ENCODE measurements around the gene NBPF1.
A peak's percentile ranks its signal among the peaks of the same experiment; 100 is the strongest.
"Not testable (repeated sequence)": the region's sequence is repeated elsewhere in the genome, so short reads cannot be mapped to it uniquely, and the experiment has no call there.

Gene NBPF1

DNA sequence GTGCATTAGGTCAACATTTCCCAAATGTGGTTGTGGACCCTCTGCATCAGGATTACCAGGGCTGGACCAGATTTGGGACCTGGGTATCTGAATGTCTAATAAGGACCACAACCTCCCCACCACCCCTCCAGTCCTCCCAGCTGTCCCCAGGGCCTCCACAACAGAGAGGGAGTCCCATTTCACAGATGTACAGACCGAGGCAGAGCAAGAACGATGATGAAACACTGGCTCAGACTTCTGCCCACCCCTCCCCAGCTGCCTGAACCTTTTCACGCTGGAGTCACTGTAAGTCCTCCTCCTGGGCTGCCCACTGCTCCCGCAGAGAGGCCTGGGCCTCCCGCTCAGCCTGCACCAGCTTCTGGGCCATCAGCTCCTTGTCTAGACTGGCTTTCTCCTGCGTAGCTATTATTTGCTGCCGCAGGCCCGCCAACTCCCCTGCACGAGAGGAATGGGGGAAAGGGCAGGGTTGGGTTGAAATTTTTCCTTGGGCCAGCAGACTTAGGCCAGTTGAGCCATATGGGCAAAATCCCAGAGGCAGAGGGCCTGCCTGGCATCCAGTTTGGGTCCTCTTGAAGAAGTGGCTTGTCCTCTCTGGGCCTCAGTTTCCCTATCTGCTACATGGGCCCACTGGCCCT lies 8.4 kb upstream of the NBPF1 start:
- DNase-seq, result not testable (repeated sequence)

DNA sequence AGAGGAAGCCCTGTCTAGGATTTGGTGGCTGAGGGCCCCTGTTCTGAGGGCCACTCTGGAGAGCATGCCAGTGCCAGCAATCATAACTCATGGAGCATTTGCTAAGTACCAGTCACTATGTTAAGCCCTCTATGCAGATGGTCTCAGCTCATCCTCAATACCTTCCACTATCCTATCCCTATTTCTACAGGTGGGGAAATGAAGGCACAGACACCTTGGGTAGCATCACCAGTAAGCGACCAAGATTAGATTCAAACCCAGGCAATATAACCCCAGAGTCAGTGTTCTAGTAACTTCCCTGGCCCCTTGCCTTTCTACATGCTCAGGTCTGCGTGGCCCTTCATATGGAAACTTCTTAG lies 7.9 kb upstream of the NBPF1 start:
- DNase-seq, result no peak

DNA sequence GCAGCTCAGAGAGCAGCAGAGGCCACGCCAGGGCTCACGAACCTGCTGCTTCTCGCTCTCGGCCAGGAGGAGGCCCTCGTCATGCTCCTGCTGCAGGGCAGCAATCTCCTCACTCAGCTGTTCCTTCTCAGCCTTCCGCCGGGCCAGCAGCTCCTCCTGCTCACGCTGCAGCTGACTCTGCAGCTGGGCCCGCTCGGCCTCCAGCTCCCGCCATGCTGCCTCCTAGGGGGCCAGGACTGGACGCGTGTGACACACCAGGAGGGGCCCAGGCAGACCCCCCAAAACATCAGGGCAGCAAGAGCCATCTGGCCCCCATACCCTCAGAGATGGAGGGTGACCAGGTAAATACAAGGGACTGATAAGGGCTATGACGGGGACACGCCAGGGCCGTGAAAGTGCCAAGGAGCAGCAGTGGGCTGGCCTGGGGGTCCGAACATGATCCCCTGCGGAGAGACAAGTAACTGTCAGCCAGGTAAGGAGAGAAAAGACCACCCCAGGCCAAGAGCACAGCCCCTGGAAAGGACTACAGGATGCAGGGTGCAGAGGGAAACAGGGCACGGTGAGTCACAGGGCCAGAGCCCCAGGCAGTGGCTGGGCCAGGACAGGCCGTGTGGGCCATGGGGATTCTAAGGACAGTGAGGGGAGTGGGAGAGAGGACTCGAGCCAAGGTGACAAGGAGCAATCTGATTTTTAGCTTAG lies 6.6 kb upstream of the NBPF1 start:
- DNase-seq, result not testable (repeated sequence)

- no peak for DNase-seq
Measured at GRCh38 chr1:16618719-16619118, 5.4 kb upstream of the NBPF1 start.

DNA sequence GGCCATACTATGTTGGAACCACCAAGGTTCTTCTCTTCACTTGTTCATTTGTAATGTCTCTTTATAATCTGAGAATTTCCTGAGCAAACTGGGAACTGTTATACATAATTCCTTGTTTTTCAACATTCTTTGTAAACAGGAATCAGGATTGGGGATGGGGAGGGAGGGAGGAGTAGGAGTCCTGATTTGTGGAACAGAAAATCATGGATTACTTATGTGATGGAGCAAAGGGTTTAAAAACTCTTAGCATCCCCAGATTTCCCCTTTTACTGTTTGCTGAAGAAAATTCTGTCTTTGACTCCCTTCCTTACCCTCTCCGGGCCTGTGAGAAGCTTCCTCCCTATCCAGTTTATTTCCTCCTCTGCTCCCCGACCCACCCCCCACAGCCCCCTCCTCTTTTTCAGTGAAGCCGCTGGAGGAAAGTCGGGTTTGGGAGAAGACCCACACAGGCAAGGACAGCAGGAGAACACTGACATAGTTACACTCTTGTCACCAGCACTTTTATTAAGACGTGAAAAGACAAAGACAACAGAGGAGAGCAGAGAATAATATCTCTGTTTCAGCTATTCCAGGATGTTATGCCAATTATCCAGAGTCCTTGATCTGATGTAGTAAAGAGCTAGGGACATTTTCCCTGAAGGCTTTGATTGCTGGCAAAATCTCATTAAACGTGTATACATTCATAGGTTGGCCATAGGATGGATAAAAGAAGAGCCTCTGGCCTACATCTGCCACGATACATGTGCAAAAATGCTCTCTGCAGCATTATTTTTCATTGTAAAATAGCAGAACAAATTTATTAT lies 4.6 kb upstream of the NBPF1 start:
- no peak for DNase-seq

- no peak for DNase-seq
Measured at GRCh38 chr1:16617114-16617631, 3.8 kb upstream of the NBPF1 start.

DNA sequence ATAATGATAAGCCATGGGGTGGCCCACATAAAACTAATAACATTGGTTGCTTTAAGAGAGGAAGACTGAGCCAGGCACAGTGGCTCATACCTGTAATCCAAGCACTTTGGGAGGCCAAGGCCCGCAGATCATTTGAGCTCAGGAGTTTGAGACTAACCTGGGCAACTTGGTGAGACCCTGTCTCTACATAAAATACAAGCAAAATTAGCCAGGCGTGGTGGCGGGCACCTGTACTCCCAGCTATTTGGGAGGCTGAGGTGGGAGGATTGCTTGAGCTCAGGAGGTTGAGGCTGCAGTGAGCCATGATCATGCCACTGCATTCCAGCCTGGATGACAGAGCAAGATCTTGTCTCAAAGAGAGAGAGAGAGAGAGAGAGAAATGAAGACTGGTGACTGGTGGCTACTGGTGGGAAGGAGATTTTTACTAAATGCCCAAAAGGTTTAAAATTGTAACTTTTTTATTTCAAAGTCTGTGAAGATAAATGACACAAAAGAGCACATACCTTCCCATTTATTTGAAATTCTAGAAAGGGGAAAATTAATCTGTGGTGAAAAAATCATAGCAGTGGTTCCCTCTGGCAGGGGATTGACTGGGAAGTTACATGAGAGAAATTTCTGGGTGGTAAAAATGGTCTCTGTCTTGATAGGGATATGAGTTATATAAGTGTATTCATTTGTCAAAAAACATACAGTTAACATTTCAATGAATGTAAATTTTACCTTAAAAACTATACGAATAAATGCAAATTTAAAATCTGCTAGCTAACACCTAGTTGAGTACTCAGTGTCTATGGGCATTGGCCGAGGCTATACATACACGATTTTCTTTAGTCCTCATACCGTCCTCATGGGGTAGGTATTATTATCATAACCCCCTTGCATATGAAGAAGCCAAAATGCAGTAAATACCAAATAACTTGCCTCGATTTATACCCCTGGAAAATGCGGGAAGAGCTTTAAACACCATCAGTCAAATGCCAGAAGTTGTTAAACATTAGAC lies 2.2 kb upstream of the NBPF1 start:
- no peak for DNase-seq

DNA sequence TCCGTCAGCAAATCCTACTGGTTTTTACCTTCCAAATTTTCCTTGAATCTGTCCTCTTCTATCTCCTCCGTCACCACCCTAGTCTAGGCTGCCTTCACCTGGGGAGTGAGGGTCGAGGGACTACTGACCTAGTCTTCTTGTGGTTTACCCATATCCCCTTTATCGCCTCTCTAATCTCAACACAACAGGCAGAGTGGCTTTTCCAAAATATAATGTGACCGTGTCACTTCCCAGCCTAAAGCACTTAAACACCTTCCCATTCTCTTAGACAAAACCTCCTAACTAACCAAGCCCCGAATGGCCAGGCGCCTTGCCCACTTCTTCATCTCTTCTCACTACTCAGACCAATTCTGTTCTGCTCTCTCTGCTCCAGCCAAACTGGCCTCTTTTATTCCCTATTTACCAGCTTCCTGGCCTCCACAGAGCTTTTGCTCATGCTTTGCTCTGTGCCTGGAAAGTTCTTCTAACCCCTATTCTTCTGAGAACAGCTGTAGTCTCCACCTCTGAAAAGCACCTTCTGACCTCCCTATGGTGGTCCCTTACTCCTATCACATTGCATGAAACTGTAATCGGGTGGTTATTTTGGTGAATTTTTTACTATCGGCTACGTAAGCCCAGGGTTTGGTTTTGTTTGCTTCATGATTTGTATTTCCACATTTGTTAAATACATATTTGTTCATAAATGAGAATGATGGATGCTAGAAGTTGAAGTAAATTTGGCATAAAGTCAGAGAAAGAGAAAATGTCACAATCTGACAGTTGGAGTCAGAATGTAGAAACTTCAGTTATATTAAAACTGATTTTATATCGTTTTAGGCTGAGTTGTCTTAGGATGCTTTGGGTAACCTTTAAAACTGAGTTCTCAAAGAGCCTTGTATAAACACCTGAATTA lies 1.2 kb upstream of the NBPF1 start:
- no peak for DNase-seq

GRCh38 chr1:16612332-16613172 lies 812 bp downstream of the NBPF1 start:
- DNase-seq, result peak; percentile 28 to 57

DNA sequence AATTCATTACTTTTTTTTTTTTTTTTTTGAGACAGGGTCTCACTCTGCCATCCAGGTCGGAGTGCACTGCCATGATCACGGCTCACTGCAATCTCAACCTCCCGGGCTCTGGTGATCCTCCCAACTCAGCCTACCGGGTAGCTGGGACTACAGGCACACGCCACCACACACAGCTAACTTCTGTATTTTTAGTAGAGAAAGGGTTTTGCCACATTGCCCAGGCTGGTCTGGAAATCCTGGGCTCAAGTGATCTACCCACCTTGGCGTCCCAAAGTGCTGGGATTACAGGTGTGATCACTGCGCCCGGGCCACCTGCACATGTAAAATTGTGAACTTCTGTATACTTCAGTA lies 1.4 kb downstream of the NBPF1 start:
- DNase-seq, result not testable (repeated sequence)

GRCh38 chr1:16611164-16611563 lies 2.2 kb downstream of the NBPF1 start:
- DNase-seq, result not testable (repeated sequence)

- DNase-seq, result not testable (repeated sequence)
Measured at GRCh38 chr1:16610553-16610952, 2.8 kb downstream of the NBPF1 start.

GRCh38 chr1:16609761-16610160 lies 3.6 kb downstream of the NBPF1 start:
- DNase-seq, result not testable (repeated sequence)

GRCh38 chr1:16608838-16609560 lies 4.4 kb downstream of the NBPF1 start:
- DNase-seq, result no peak

DNA sequence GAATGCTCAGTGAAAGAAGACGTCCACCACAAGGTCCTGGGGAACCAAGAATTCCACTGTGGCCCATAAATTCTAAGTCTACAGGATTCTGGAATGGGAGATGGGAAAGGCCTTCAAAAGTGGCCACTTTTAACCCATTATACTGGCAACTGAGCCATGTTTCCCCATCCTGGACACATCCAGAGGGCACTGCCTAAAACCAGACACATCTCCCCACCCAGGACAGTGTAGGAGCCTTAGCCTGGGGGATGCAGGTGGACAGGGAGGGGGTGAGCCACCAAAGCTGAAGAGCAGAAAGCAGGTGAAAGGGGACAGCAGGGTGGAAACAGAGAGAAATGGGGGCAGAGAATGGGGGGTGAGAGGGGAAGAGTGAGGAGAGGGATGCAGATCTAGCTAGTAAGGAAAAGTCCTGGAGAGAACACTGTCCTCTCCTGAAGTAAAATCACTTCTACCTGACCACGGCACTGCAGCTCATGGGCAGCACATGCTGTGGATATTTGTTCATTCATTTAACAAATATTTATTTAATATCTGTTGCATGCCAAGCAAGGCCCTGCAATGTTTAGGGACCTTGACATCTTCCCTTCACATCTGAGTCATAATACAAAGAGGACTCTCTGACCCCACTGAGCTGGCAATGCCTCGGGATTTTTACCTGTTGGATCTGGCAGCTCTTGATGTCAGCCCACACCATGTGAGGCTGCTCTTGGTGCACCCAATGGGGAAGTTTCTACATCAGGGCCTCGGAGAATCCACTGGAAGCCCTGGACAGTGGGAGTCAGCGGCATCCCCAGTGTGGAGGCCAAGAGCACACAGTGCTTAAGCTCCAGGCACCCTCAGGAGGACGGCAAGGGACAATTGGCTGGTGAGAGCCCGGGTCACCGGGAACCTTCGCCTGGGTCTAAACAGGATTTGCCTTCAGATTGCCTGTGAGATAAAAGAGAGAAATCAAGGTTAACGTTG lies 5.2 kb downstream of the NBPF1 start:
- not testable (repeated sequence) for DNase-seq

- no peak for DNase-seq
Measured at GRCh38 chr1:16607433-16607851, 5.9 kb downstream of the NBPF1 start.

DNA sequence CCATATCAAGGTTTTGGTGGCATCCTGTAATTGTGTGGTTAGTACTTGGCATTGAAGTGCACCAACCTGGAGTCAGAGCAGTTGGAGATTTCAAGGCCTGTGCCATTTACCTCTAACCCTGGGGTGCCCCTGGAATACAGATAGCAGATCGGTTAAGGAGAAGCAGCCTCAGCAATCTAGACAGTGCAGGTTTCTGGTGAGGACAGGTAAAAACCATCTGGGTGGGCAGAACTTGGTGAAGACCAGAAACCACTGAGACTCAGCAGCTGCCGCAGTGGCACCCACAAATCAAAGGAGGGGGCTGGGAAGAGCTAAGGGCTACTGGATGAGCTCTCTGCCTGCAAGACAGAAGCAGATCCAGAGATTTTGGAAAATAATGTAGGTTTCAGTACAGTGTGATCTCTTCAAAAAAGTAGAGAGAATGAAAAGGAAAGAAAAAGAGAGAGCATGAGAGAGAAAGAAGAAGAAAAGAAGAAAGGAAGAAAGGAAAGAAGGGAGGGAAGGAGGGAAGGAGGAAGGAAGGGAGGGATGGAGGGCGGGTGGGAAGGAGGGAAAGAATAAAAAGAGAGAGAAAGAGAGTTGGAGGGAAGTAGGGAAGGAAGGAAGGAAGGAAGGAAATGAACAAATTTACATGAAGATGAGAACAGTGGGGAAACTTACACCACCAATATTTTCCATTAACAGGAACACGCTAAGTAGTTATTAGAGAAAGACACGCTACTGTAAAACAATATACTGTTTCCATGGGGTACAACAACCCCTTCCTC lies 6.5 kb downstream of the NBPF1 start:
- not testable (repeated sequence) for DNase-seq

All from NCI-H524 (cell line).